Measurements from ENCODE around the gene SIRT4. TPM values are rescaled to one million over a fixed set of nuclear protein-coding genes. Genes with fewer than 3 reads are reported as not detected.

Gene SIRT4
- total RNA-seq, 2 experiments from 2014 or later: 2.0 to 3.7 TPM

DNA sequence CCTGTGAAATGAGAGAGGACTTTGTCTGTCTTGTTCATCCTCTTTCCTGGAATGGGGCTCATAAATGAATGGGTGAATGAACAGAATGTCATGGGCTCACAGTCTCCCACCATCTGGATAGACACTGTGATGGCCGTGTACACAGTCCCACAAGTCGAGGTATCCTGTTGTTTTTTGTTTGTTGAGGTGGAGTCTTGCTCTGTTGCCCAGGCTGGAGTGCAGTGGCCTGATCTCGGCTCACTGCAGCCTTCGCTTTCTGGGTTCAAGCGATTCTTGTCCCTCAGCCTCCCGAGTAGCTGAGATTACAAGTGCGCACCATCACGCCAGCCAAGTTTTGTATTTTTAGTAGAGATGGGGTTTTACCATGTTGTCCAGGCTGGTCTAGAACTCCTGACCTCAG lies 41.6 kb downstream of the SIRT4 start:
- no peak for DNase-seq
- intact Hi-C loops (cut with micrococcal nuclease): no loop called here
- Mint-ChIP-seq H3K27me3 (ENCODE audit: low read depth) (no peaks in the 10 kb centered on the region), H3K36me3 (ENCODE audit: low read depth) (no peaks in the 10 kb centered on the region), H3K27ac (no peak overlapping the region), H3K4me3 (no peak overlapping the region), H3K4me1 (ENCODE audit: low read depth) (no peaks in the 10 kb centered on the region), H3K9me3 (no peaks in the 10 kb centered on the region)
- CTCF ChIA-PET: no interaction called here

DNA sequence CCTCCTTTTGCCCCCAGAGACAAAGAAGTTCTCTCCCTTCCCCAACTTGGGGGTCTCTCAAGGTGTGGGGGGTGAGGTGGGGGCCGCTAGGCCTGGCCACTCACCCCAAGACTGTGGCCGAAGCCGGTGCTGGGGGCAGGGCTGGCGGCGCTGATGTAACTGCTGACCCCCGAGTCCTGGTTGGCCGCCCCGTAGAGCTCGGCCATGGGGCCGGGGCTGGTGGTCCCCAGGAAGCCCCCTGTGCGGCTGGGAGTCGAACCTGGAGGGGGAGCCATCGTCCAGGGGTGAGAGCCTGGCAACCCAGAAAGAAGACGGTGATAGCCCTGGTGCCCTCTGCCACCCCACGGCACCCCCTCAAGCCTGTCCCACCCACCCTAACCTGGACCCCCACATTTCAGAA lies 43.9 kb downstream of the SIRT4 start:
- no peak for DNase-seq
- CTCF ChIA-PET: interaction anchor here (0.7 kb wide), 1 partner anchor 48 kb away, joined by 3 read pairs; no protein-coding TSS in a partner anchor
- intact Hi-C loops (cut with micrococcal nuclease): no loop called here
- H3K4me1 Mint-ChIP-seq (ENCODE audit: low read depth): no peaks in the 10 kb centered on the region
- no peaks in the 10 kb centered on the region for H3K27me3 Mint-ChIP-seq (ENCODE audit: low read depth)
- H3K9me3 Mint-ChIP-seq: no peaks in the 10 kb centered on the region
- H3K4me3 Mint-ChIP-seq: no peak overlapping the region
- H3K36me3 Mint-ChIP-seq (ENCODE audit: low read depth): no peaks in the 10 kb centered on the region
- H3K27ac Mint-ChIP-seq: no peak overlapping the region

DNA sequence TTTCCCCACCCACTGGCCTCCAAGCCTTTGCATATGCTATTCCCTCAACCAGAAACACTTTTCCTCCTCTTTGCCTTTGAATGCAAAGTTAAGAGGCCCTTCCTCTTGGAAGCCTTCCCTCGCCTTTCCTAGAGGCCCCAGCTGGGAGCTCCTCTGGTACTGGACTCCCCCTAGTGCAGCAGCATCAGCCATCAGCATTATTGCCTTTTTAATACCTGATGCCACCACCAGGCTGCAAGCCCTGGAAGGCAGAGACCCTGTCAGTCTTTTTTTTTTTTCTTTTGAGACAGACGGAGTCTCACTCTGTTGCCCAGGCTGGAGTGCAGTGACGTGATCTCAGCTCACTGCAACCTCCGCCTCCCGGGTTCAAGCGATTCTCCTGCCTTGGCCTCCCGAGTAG lies 44.6 kb downstream of the SIRT4 start:
- no peak overlapping the region for H3K4me3 Mint-ChIP-seq
- H3K9me3 Mint-ChIP-seq: no peaks in the 10 kb centered on the region
- H3K36me3 Mint-ChIP-seq (ENCODE audit: low read depth): no peaks in the 10 kb centered on the region
- intact Hi-C loops (cut with micrococcal nuclease): no loop called here
- no peak overlapping the region for H3K27ac Mint-ChIP-seq
- no peaks in the 10 kb centered on the region for H3K27me3 Mint-ChIP-seq (ENCODE audit: low read depth)
- no peaks in the 10 kb centered on the region for H3K4me1 Mint-ChIP-seq (ENCODE audit: low read depth)
- CTCF ChIA-PET: interaction anchor here (0.7 to 1.4 kb wide), 2 partner anchors 9 to 48 kb away, joined by 3 read pairs; no protein-coding TSS in a partner anchor
- DNase-seq: no peak

DNA sequence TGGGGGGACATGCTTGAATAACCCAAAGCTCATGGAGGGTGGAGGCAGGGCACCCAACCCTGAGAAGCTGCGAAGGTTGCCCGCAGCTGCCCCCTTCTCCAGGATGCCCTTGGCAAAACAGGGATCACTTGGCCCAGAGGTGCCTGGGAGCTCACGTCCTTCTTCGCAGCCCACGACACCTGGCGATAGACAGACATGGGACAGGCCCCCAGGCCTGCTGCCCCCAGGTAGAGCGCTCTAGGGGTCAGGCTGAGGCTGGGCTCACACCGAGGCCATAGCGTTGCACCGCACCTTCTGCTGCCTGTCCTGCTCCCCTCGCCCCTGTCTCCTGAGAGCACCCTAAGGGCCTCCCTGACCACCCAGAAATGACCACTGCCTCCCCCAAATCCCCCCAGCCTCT lies 45.6 kb downstream of the SIRT4 start:
- no peaks in the 10 kb centered on the region for H3K9me3 Mint-ChIP-seq
- no peaks in the 10 kb centered on the region for H3K36me3 Mint-ChIP-seq (ENCODE audit: low read depth)
- DNase-seq: no peak
- H3K4me1 Mint-ChIP-seq (ENCODE audit: low read depth): no peaks in the 10 kb centered on the region
- H3K4me3 Mint-ChIP-seq: no peak overlapping the region
- CTCF ChIA-PET: interaction anchor here (1.4 kb wide), 1 partner anchor 8 kb away, joined by 3 read pairs; no protein-coding TSS in a partner anchor
- intact Hi-C loops (cut with micrococcal nuclease): no loop called here
- no peak overlapping the region for H3K27ac Mint-ChIP-seq
- H3K27me3 Mint-ChIP-seq (ENCODE audit: low read depth): no peaks in the 10 kb centered on the region

DNA sequence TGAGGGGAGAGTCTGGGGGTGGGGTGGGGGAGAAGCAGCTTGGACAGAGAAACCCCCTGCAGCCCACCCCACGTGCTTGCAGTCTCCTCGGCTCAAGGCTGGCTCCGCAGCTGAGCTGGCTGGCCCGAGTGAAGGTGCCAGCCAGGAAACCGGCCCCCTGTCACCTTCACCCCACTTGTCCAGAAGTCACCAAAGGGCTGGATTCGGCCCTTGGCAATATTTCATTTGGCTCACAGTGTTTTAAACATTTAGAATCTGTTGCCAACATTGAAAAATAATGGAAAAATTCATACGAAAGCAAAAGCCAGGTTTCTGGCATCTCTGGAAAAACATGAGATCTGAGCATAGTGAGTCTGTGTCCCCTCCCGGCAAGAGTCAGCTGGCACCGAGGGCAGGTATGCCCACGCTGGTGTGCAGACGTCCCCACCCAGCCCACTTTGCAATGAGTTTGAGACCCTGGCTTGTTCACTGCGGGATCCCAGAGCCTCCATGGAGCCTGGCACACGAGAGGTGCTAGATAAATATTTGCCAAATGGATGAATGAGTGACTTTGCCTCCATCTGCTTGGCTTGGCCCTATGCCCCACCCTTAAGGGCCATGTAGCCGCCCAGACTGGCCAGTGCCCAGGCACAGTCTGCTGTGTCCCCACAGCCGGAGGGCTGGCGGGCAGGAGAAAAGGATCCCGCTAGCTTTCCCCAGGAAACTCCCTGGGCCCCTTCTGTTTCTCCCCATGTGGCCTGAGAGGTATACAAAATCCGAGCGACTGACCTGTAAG lies 48.6 kb downstream of the SIRT4 start:
- no peaks in the 10 kb centered on the region for H3K36me3 Mint-ChIP-seq (ENCODE audit: low read depth)
- CTCF ChIA-PET: no interaction called here
- no peaks in the 10 kb centered on the region for H3K4me1 Mint-ChIP-seq (ENCODE audit: low read depth)
- intact Hi-C loops (cut with micrococcal nuclease): no loop called here
- H3K27ac Mint-ChIP-seq: no peak overlapping the region
- DNase-seq: no peak
- H3K9me3 Mint-ChIP-seq: no peaks in the 10 kb centered on the region
- H3K4me3 Mint-ChIP-seq: no peak overlapping the region
- no peaks in the 10 kb centered on the region for H3K27me3 Mint-ChIP-seq (ENCODE audit: low read depth)

DNA sequence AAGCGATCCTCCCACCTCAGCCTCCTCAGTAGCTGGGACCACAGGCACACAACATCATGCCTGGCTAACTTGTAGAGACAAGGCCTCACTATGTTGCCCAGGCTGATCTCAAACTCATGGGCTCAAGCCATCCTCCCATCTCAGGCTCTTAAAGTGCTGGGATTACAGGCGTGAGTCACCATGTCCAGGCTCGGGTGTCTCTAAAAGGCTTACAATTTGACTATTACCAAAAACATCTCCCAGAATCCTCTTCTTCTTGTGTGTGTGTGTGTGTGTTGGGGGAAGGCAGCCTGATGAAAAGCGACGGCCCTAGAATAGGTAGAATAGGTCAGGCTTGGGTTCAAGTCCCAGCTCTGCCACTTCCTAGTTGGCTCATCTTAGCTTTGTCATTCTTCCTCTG lies 50.0 kb downstream of the SIRT4 start:
- DNase-seq: no peak
- no peaks in the 10 kb centered on the region for H3K27me3 Mint-ChIP-seq (ENCODE audit: low read depth)
- H3K4me1 Mint-ChIP-seq (ENCODE audit: low read depth): no peaks in the 10 kb centered on the region

DNA sequence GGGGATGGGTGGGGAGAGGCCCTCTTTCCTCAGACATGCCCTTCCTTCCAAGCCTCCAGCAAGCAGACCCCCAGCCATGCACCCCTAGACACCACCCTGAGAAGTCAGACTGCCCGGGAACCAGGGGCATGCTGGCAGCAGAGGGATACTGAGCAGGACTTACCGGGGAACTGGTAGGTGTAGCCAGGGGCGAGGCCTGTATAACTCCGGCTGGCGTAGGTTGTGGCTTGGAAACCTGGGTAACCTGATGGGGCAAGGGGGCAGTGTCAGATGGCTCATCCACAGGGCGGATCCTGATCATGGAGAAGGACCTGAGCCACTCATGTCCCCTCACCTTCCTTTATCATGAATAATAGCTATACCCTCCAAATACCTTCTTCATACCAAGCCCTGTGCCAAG lies 51.0 kb downstream of the SIRT4 start:
- no peak for DNase-seq
- H3K4me3 Mint-ChIP-seq: no peak overlapping the region
- H3K36me3 Mint-ChIP-seq (ENCODE audit: low read depth): no peaks in the 10 kb centered on the region
- no peaks in the 10 kb centered on the region for H3K9me3 Mint-ChIP-seq
- no peak overlapping the region for H3K27ac Mint-ChIP-seq
- H3K4me1 Mint-ChIP-seq (ENCODE audit: low read depth): no peaks in the 10 kb centered on the region
- intact Hi-C loops (cut with micrococcal nuclease): no loop called here
- CTCF ChIA-PET: interaction anchor here (0.9 to 3.5 kb wide), 4 partner anchors 13 to 114 kb away, joined by 3 to 26 read pairs (median 5); no protein-coding TSS in a partner anchor
- H3K27me3 Mint-ChIP-seq (ENCODE audit: low read depth): peaks cover 4% of the 10 kb centered on the region

More for the DNA sequence above, 50.0 kb downstream of the SIRT4 start:
- Mint-ChIP-seq H3K36me3 (ENCODE audit: low read depth) (no peaks in the 10 kb centered on the region), H3K27ac (no peak overlapping the region), H3K4me3 (no peak overlapping the region), H3K9me3 (no peaks in the 10 kb centered on the region)
- intact Hi-C loops (cut with micrococcal nuclease): no loop called here
- CTCF ChIA-PET: interaction anchor here (0.8 kb wide), 1 partner anchor 13 kb away, joined by 4 read pairs; no protein-coding TSS in a partner anchor

DNA sequence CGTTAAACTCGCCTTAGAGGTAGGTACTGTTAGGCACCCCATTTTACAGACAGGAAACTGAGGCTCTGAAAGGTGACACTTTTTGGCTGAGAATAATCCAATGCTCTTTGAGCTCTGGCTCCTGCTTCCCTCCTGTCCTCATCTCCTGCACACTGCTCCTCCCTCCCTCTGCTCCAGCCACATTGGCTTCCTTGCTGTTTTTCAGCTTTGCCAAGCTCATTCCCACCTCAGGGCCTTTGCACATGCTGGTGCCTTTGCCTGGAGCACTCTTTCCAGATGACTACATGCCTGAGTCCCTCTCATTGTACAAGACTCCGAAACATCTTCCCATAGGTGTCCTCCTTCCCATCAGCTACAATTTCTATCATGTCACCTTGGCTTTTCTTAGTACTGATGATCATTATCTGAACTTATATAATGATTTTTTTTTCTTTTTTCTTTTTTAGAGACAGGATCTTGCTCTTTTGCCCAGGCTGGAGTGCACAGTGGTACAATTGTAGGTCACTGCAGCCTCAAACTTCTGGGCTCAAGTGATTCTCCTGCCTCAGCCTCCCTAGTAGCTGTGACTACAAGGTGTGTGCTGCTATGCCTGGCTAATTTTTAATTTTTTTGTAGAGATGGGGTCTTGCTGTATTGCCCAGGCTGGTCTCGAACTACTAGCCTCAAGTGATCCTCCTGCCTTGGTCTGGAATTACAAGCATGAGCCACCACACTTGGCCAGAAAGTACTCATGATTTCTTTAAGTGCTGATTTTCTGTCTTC lies 51.6 kb downstream of the SIRT4 start:
- intact Hi-C loops (cut with micrococcal nuclease): no loop called here
- H3K36me3 Mint-ChIP-seq (ENCODE audit: low read depth): no peaks in the 10 kb centered on the region
- CTCF ChIA-PET: interaction anchor here (0.9 to 3.5 kb wide), 4 partner anchors 12 to 113 kb away, joined by 3 to 26 read pairs (median 5); no protein-coding TSS in a partner anchor
- no peak for DNase-seq
- no peaks in the 10 kb centered on the region for H3K9me3 Mint-ChIP-seq
- no peak overlapping the region for H3K27ac Mint-ChIP-seq
- peaks cover 6% of the 10 kb centered on the region for H3K27me3 Mint-ChIP-seq (ENCODE audit: low read depth)
- no peaks in the 10 kb centered on the region for H3K4me1 Mint-ChIP-seq (ENCODE audit: low read depth)
- H3K4me3 Mint-ChIP-seq: no peak overlapping the region

DNA sequence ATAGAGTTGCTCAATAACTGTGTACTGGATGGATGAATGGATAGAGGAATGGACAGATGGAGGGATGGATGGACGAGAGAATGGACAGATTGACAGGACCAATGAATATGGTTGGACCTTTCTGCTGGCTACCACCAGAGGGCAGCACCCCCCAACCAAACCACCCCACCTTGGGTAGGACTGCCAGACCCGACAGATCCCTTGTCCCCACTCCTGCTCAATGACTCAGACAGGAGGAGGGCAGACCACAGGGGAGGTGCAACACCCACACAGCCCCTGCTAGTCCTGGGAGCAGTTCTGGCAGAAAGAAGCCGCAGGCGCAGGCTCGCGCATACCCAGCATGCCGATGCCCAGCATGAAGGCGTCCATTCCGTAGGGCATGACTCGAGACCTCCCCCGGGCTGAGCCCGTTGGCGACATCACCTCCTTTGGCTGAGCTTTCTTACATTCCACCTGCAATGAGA lies 54.5 kb downstream of the SIRT4 start:
- H3K27me3 Mint-ChIP-seq (ENCODE audit: low read depth): peaks cover 15% of the 10 kb centered on the region
- H3K36me3 Mint-ChIP-seq (ENCODE audit: low read depth): no peaks in the 10 kb centered on the region
- CTCF ChIA-PET: interaction anchor here (0.6 to 2.2 kb wide), 20 partner anchors 9 to 412 kb away, joined by 3 to 22 read pairs (median 4); no protein-coding TSS in a partner anchor
- no peak overlapping the region for H3K4me3 Mint-ChIP-seq
- H3K9me3 Mint-ChIP-seq: no peaks in the 10 kb centered on the region
- peak; percentile 84 for DNase-seq
- intact Hi-C loops (cut with micrococcal nuclease): loop anchor here (1.0 to 5.0 kb wide), 3 partner anchors 32 to 226 kb away; partner anchors contain the start of gene POP5
- no peak overlapping the region for H3K27ac Mint-ChIP-seq
- peaks cover under 1% of the 10 kb centered on the region for H3K4me1 Mint-ChIP-seq (ENCODE audit: low read depth)

DNA sequence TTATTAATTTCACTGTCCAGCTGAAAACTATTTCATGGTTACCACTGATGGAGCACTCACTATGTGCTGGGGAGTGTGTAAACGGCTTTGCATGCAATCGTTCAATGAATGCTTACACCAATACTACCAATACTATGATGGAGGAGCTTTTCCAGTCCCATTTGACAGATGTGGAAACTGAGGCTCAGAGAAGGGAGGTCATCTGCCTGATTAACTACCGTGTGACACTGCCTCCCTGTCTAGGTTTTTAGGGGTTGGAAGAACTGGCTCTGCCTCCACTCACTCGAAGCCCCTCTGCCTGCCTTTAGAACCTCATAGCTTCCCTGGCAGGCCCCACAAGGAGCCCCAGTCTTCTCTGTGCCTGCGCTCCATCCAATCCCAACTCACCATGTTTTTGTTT lies 55.0 kb downstream of the SIRT4 start:
- intact Hi-C loops (cut with micrococcal nuclease): loop anchor here (2.0 to 5.0 kb wide), 2 partner anchors 32 to 225 kb away; partner anchors contain the start of gene POP5
- H3K36me3 Mint-ChIP-seq (ENCODE audit: low read depth): no peaks in the 10 kb centered on the region
- no peaks in the 10 kb centered on the region for H3K9me3 Mint-ChIP-seq
- H3K27me3 Mint-ChIP-seq (ENCODE audit: low read depth): peaks cover 16% of the 10 kb centered on the region
- no peak for DNase-seq
- H3K4me3 Mint-ChIP-seq: no peak overlapping the region
- CTCF ChIA-PET: interaction anchor here (0.6 to 2.2 kb wide), 21 partner anchors 9 to 412 kb away, joined by 3 to 22 read pairs (median 4); no protein-coding TSS in a partner anchor
- peaks cover 2% of the 10 kb centered on the region for H3K4me1 Mint-ChIP-seq (ENCODE audit: low read depth)
- H3K27ac Mint-ChIP-seq: no peak overlapping the region

DNA sequence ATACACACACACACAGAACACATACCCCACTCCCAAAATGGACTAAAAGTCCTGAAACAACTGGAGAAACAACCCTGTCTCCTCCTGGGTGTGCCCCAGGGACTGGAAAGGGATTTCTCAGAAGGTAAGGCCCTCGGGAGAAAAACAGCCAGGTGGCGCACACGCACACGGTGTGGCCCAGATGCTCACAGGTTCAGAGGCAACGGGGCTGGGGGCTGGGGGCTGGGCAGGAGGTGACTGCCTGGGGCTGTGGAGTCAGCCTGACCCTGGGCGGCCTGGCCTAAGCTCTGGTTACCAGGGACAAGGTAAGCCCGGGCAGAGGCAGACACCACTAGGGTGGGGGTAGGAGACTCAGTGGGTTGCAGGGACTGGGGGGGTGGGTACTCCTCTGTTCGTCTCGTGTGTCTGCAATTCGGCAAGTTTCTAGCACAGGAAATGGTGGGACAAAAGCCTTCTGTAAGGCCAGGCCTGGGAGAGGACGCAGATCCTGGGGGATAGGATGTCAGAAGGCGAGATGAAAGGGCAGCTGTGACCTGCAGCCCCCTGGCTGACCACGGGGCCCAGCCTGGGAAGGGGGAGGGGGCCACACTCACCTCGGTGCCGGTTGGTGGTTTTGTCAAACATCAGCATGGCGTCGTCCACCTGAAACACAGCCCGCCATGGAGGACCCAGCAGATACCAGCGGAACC lies 56.4 kb downstream of the SIRT4 start:
- no peak overlapping the region for H3K27ac Mint-ChIP-seq
- no peak overlapping the region for H3K4me3 Mint-ChIP-seq
- H3K36me3 Mint-ChIP-seq (ENCODE audit: low read depth): no peaks in the 10 kb centered on the region
- H3K27me3 Mint-ChIP-seq (ENCODE audit: low read depth): peaks cover 31% of the 10 kb centered on the region
- CTCF ChIA-PET: interaction anchor here (0.7 to 2.2 kb wide), 2 partner anchors 23 to 78 kb away, joined by 3 to 8 read pairs; no protein-coding TSS in a partner anchor
- no peaks in the 10 kb centered on the region for H3K9me3 Mint-ChIP-seq
- peaks cover 2% of the 10 kb centered on the region for H3K4me1 Mint-ChIP-seq (ENCODE audit: low read depth)
- peak; percentile 8 for DNase-seq
- intact Hi-C loops (cut with micrococcal nuclease): loop anchor here (5.0 kb wide), 1 partner anchor 224 kb away; the partner anchor contains the start of gene POP5

Data from activated naive CD4-positive, alpha-beta T cell treated with anti-CD3 and anti-CD28 coated beads for 36 hours (primary cell).